HG03521 (cell line): ENCODE measurements around the gene TRNT1.

ENCODE experiments used
- ATAC-seq: cut with Tn5 transposase; IDR thresholded peaks from one replicate; pipeline ENCODE4 v1.9.1; 2021; ENCODE audit warnings: mild to moderate bottlenecking, moderate library complexity; ENCODE audit not compliant: unreplicated experiment

The TRNT1 gene

DNA sequence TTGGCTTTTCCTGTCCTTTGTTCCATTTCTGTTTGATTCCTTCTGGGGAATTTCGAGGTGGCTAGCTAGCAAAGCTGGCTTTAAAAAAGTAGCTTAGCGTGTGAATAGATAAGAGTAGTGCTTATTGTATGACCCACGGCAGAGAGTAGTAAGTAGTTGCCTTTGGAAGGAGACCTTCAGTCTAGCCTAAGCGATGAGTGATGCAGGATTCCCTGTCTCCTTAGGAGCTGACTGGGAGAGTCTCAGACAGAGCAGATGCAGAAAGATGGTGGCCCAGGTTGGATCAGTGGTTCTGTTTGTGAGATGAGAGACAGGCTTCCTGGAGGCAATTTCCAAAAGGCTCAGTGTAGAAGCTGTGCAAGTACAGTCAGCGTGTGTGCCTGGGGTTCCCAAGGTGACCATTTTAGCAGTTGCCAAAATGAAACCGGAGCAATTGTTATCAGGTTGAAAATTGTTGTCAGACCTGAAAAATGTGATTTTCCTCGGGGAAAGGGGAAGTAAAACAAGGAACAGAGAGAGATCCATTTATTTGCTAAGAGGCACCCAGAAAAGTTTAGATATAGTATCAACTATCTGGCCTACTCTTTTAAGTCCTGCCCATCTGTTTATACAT, 15.9 kb upstream of the TRNT1 start:
- no peak for ATAC-seq

GRCh38 chr3:3113042-3113709, 13.6 kb upstream of the TRNT1 start:
- no peak for ATAC-seq

GRCh38 chr3:3117651-3118050, 9.1 kb upstream of the TRNT1 start:
- no peak for ATAC-seq

GRCh38 chr3:3119393-3119851, 7.3 kb upstream of the TRNT1 start:
- no peak for ATAC-seq

- ATAC-seq = no peak
Measured at GRCh38 chr3:3125977-3126376, 763 bp upstream of the TRNT1 start.

DNA sequence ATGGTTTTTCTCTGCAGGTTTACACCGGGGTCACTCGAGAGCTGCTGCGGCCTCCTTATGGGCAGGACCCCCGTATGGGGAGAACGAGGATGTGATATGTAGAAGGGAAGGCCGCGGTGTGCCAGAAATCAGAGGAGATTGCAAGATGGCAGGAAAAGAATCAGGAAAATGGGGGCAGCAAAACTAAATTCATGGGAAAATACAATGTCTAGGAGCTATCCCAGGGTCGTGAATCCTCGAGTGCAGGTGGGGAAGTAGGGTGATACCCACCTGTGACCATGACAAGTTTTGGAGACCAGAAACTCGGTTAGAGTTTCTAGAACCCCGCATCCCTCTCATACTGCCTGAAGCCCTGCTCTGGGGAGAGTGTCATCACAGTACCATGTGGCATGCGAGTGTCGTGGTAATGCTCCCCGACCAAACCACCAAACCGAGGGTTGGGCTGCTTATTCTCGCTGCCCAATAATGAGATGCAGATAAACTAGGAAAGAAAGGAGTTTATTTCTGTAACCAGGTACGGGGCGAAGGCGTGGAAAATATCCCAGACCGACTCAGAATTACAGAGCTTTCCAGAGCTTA, 781 bp downstream of the TRNT1 start:
- peak; percentile 19 for ATAC-seq

GRCh38 chr3:3129579-3129978, 2.8 kb downstream of the TRNT1 start:
- ATAC-seq = no peak

- ATAC-seq = no peak
Measured at GRCh38 chr3:3133500-3133899, 6.8 kb downstream of the TRNT1 start.

DNA sequence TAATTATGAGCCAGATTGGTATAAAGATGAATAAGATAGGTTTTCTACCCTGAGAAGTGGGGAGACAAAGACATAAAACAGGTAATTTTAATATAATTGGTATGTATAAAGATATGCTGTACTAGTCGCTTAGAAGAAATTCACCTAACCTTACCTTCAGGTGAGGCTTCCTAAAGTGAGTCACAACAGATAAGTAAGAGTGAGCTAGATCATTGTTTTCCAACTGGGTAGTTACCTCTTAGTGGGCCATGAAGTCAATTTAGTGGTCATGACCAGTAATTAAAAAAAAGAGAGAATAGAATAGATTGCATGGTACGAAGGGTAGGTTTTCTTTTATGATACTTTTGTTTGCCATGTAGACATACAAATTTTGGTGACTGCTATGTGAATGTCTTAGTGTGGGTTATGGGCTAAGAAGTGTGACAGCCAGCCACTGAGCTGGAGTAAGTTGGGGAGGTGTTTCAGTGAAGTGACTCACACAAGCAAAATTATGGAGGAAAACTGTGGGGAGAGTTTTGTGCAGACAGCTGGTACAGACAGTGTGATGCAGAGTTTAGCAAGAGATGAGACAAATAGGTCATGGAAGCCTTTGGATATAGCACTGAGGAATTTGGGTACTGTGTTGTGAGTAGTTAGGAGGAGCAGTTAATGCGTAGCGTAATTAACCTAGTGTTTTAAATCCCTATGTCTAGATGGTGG, 8.2 kb downstream of the TRNT1 start:
- no peak for ATAC-seq

- no peak for ATAC-seq
Measured at GRCh38 chr3:3137526-3137925, 10.8 kb downstream of the TRNT1 start.

GRCh38 chr3:3141939-3142338, 15.2 kb downstream of the TRNT1 start:
- ATAC-seq = no peak

GRCh38 chr3:3145831-3146230, 19.1 kb downstream of the TRNT1 start:
- ATAC-seq = no peak

GRCh38 chr3:3149560-3149959, 22.8 kb downstream of the TRNT1 start:
- ATAC-seq = no peak

- ATAC-seq = no peak
Measured at GRCh38 chr3:3151513-3151912, 24.8 kb downstream of the TRNT1 start.

DNA sequence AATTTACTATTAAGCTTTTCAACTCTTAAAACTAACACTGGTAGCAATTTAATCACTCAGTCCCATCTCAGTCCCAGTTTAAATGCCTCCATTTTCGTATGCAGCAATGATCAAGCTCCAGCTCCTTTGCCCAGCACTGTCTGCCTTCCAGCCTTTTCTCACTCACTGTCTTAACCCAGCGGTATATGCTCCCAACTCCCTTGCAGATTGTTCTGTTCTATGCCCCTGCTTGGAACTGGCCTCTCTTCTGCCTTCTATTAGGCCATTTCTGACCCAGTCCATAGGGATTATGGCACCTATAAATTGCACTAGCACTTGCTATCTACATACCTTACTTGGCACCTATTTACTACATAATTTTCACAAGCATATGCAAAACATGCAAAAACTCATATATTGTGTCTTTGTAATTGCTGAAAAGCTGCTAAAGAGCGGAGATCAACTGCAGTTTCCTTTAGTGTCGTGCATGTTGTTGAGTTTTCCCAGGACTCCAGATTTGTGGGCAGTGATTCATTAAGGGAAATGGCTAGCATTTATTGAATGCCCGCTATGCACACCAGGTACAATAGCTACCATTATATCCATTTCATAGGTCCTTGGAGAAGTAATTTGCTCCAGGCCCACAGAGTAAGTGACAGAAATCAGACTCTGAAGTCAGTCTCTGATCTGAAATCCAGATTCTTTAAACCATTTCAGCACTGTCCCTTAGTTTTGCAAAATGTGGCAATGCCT, 28.3 kb downstream of the TRNT1 start:
- ATAC-seq = no peak

DNA sequence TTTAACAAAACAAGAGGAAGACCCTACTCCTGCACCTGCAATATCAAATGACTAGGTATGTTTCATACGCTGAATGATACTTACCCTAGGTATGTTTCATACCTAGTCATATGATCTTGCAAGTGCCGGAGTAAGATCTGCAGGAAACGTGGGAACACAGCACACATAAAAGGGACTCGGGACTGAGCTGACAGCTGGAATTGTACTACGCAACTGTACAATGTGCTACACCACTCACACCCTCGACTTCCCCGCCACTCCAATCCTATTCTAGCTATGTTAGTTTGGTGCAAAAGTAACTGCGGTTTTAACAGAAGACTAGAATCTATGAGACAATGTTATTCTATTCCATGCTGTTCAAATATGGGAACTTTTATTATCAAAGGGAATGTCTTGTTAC, 30.7 kb downstream of the TRNT1 start:
- ATAC-seq = no peak

GRCh38 chr3:3160826-3161225, 34.1 kb downstream of the TRNT1 start:
- no peak for ATAC-seq

- no peak for ATAC-seq
Measured at GRCh38 chr3:3165241-3165640, 38.5 kb downstream of the TRNT1 start.

DNA sequence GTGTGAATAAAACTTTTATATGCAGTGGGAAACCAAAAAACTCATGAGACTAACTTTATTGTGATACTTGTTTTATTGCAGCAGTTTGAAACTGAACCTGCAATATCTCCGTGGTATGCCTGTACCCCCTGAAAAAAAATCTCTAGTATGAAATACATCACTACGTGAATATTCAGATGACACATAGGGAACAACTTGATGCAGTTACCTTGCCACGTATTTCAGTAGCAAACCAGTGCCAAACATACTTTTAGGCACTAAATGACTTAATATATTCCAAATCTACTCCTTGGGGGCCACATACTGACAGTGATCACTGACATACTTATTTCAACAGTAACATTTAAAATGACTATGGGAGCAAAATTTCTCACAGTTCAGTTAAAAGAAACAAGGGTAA, 38.9 kb downstream of the TRNT1 start:
- ATAC-seq = no peak

- ATAC-seq = no peak
Measured at GRCh38 chr3:3170998-3171397, 44.3 kb downstream of the TRNT1 start.

DNA sequence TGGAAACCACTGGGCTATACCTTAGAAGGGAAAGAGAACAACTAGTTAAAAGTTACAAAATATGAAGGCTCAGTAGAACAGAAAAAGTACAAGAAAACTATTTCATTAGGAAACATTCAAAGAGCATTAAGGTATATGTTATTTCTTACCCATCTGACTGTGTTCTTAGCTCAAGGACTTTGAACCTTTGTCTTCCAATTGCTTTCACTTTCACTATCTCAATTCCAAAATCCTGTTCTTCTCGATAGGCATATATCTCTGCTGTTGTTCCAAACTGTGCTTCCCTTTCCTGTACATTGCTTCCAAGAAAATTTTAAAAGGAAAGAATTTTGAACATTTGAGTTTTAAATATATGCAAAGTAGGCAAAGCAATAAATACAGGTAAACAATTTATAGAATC, 45.9 kb downstream of the TRNT1 start:
- no peak for ATAC-seq
